Calu3 (cell line): ENCODE measurements around the gene IGHMBP2. TPM values are rescaled to one million over a fixed set of nuclear protein-coding genes. Genes with fewer than 3 reads are reported as not detected.

Experiments used
- BruUV-seq: library from RNA; stranded (reverse); fragments of 400-500 nt; replicated peaks from 2 replicates; lab custom pipeline; 2021; lab: Mats Ljungman, UMichigan
- CTCF ChIA-PET: fragments of 300-600 bp; sonication (Branson Sonifier 250); formaldehyde crosslinking; loops from one replicate; lab custom pipeline; 2022; ENCODE audit warnings: antibody characterized with exemption; lab: Charles Lee
- DNase-seq: peaks from one replicate; pipeline ENCODE4 v3.0.0; 2022
- H3K27ac Mint-ChIP-seq: one replicate; pipeline ENCODE4 v1.8.0; 2022; ENCODE audit warnings: mixed read lengths; ENCODE audit not compliant: unreplicated experiment
- H3K27me3 Mint-ChIP-seq: one replicate; pipeline ENCODE4 v1.8.0; 2022; ENCODE audit warnings: mixed read lengths; ENCODE audit not compliant: unreplicated experiment
- H3K36me3 Mint-ChIP-seq: one replicate; pipeline ENCODE4 v1.8.0; 2022; ENCODE audit warnings: mild to moderate bottlenecking, moderate library complexity, mixed read lengths; ENCODE audit not compliant: insufficient read depth, unreplicated experiment
- H3K4me1 Mint-ChIP-seq: one replicate; pipeline ENCODE4 v1.8.0; 2022; ENCODE audit warnings: mild to moderate bottlenecking, low read depth, mixed read lengths; ENCODE audit not compliant: unreplicated experiment
- H3K4me3 Mint-ChIP-seq: one replicate; pipeline ENCODE4 v1.8.0; 2022; ENCODE audit warnings: mild to moderate bottlenecking, low read depth, moderate library complexity, mixed read lengths; ENCODE audit not compliant: unreplicated experiment
- H3K9me3 Mint-ChIP-seq: one replicate; pipeline ENCODE4 v1.8.0; 2022; ENCODE audit warnings: low read depth, mixed read lengths; ENCODE audit not compliant: unreplicated experiment
- intact Hi-C: fragments of 100-400 bp; cut with micrococcal nuclease; formaldehyde crosslinking; loops from one replicate; pipeline ENCODE4 v1.10.0; 2022; ENCODE audit not compliant: unreplicated experiment
- total RNA-seq: library from RNA; stranded (reverse); gene quantifications from 2 replicates; pipeline ENCODE4 v1.2.3, GENCODE V29; 2022
- TF ChIP-seq, protein P1 (sequence below): fragments of 200-600 bp; IDR thresholded peaks from one replicate; pipeline ENCODE4 v1.8.0; 2022; ENCODE audit warnings: antibody characterized with exemption; ENCODE audit not compliant: unreplicated experiment

IGHMBP2 gene
- total RNA-seq, 1 experiment from 2014 or later, result 32.4 TPM

DNA sequence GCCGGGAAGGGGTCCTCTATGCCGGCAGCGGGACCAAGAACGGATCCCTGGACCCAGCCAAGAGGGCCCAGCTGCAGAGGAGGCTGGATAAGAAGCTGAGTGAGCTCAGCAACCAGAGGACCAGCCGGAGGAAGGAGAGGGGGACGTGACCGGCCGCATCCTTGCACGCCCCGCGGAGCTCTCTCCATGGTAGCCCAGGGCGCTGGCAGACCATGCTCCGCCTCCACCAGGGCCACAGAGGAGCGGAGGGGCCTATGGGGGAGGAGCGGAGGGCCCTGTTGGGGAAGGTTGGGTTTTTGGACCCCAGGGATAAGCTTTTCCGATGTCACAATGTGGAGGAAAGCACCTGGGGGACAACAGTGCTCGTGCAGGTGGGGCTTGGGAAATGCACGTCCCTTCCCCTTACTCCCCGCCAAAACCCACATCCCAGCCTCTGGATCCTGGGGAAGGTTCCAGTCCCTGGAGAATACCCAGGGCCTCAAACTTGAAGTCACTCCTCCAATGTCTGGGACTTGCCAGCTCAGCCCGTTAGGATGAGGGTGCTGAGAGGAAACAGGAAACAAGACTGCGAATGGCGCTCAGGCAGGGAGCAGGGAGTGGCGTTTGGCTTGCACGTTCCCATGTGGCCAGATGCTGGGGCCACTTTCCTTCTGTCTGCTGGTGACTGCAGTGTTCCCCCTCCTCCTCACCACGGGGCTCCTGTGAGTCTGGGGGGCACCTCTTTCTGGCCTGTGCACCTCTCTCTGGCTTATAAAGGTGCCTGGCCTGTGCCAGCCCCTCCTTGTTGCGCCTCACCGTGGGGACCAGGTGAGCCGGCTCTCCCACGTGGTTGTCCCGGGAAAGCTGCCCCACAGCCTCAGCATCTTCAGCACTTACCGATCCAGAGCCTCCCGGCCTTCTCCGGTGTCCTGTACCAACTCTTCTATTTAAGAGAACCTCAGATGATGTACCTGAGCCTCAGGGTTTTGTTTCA is 36.2 kb downstream of the IGHMBP2 start:
- intact Hi-C loops, result no loop called here
- H3K27me3 Mint-ChIP-seq, result no peaks in the 10 kb centered on the region
- BruUV-seq, result no TSS peak
- no peak for DNase-seq
- H3K9me3 Mint-ChIP-seq, result no peaks in the 10 kb centered on the region
- CTCF ChIA-PET, result interaction anchor here (0.7 kb wide), 1 partner anchor 68 kb away, joined by 3 read pairs; no protein-coding TSS in a partner anchor
- H3K27ac Mint-ChIP-seq, result no peak overlapping the region
- H3K4me1 Mint-ChIP-seq, result no peaks in the 10 kb centered on the region
- peaks cover 5% of the 10 kb centered on the region for H3K36me3 Mint-ChIP-seq
- no peak overlapping the region for H3K4me3 Mint-ChIP-seq
- TF ChIP-seq, protein P1, sequence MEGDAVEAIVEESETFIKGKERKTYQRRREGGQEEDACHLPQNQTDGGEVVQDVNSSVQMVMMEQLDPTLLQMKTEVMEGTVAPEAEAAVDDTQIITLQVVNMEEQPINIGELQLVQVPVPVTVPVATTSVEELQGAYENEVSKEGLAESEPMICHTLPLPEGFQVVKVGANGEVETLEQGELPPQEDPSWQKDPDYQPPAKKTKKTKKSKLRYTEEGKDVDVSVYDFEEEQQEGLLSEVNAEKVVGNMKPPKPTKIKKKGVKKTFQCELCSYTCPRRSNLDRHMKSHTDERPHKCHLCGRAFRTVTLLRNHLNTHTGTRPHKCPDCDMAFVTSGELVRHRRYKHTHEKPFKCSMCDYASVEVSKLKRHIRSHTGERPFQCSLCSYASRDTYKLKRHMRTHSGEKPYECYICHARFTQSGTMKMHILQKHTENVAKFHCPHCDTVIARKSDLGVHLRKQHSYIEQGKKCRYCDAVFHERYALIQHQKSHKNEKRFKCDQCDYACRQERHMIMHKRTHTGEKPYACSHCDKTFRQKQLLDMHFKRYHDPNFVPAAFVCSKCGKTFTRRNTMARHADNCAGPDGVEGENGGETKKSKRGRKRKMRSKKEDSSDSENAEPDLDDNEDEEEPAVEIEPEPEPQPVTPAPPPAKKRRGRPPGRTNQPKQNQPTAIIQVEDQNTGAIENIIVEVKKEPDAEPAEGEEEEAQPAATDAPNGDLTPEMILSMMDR, result no peak

DNA sequence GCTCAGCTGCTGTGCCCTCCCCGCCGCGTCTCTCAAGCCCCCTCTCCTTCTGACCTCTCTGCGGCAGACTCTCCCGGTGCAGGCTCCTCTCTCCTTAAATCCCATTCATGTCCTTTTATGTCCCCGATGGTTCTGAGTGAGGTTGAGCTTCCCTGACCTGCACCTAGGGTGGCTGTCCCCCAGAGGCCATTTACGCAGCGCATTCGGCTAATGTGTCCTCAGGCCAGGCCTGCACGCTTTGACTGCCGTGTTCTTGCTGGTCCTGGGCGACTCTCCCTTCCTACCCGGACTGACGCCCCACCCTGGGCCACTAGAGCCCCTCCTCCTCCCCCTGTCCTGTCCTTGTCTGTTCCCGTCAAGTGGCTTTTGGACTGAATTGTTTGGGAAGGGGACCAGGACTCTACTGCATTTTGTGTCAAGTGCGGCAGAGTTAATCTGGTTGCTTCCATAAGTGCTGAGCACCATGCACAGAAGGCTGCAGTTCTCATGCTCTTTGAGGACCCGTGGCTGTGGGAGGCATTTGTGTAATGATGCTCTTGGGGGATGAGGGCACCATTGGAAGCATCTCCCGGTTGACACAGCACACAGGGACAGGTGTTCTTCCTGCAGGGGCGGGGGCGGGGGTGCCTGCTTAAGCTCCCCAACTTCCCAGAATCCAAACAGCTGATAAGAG is 37.1 kb downstream of the IGHMBP2 start:
- no peaks in the 10 kb centered on the region for H3K4me1 Mint-ChIP-seq
- no peak overlapping the region for H3K27ac Mint-ChIP-seq
- CTCF ChIA-PET, result no interaction called here
- H3K9me3 Mint-ChIP-seq, result no peaks in the 10 kb centered on the region
- TF ChIP-seq, protein P1, result no peak
- H3K36me3 Mint-ChIP-seq, result peaks cover 5% of the 10 kb centered on the region
- H3K27me3 Mint-ChIP-seq, result no peaks in the 10 kb centered on the region
- no TSS peak for BruUV-seq
- DNase-seq, result no peak
- H3K4me3 Mint-ChIP-seq, result no peak overlapping the region
- intact Hi-C loops, result no loop called here

DNA sequence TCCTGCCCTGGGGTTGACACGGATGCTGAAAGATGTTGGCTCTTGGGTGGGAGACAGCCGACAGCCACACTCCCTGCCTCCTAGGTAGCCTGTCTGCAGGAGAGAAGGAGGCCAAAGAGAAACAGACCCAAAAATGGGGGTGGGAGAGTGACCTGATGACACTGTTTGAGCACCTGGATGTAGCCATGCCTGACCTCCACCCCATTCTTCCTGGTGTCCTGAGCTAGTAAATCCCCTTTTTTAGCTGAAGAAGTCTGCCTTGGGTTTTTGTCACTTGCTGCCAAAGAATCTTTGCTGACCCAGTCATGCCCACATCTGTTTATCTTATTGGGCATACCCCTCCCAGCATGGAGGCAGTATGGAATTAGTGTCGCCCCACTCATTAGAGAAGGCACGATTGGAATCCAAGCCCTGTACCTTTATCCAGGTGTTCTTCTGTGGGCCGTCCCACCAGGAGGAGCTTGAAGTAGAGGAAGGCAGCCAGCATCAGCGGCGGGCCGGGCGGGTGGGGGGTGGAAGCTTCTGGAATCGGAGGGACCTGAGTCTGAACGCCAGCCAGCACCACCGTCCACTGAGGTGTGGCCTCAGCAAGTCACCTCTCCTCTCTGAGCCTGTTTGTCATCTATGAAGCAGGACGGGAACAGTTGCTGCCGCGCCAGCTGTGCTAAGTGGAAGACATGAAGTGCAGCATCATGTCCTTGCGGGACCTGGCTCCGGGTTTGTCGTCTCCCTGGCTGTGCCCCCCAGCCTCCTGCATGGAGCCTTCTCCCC is 37.8 kb downstream of the IGHMBP2 start:
- CTCF ChIA-PET, result no interaction called here
- intact Hi-C loops, result no loop called here
- H3K4me3 Mint-ChIP-seq, result no peak overlapping the region

More for the DNA sequence above, 37.8 kb downstream of the IGHMBP2 start:
- BruUV-seq, result no TSS peak
- Mint-ChIP-seq H3K27me3 (no peaks in the 10 kb centered on the region), H3K9me3 (no peaks in the 10 kb centered on the region), H3K27ac (no peak overlapping the region), H3K36me3 (peaks cover 5% of the 10 kb centered on the region), H3K4me1 (no peaks in the 10 kb centered on the region)
- TF ChIP-seq, protein P1, result no peak
- no peak for DNase-seq
